IMR-90 (cell line): ENCODE measurements around the gene GPATCH8. TPM values are rescaled to one million over a fixed set of nuclear protein-coding genes. Genes with fewer than 3 reads are reported as not detected.

Source experiments
- ATAC-seq: fragments of 200-7000 bp; cut with Tn5 transposase; 2 replicates; pipeline ENCODE4 v1.9.1; 2020; ENCODE audit warnings: low read depth, mild to moderate bottlenecking, moderate library complexity
- BruUV-seq: library from RNA; stranded (reverse); fragments of 400-500 nt; replicated peaks from 2 replicates; lab custom pipeline; 2021; lab: Mats Ljungman, UMichigan
- CTCF ChIA-PET: fragments of 300-600 bp; formaldehyde crosslinking; extraction: SDS; loops from one replicate; lab custom pipeline; 2021; ENCODE audit warnings: antibody characterized with exemption; lab: Yijun Ruan, JAX
- POLR2A ChIA-PET: fragments of 300-600 bp; sonication (Branson Sonifier 250); formaldehyde crosslinking; loops from one replicate; lab custom pipeline; 2022; ENCODE audit warnings: antibody characterized with exemption; ENCODE audit not compliant: unreplicated experiment; lab: Charles Lee
- DNase-seq: peaks from one replicate; pipeline ENCODE4 v3.0.0; 2013
- H2AFZ ChIP-seq: replicated peaks from 2 replicates; pipeline ENCODE3; 2013; ENCODE audit warnings: low read length, mild to moderate bottlenecking; ENCODE audit not compliant: poor library complexity
- H2AK5ac ChIP-seq: 2 replicates; pipeline ENCODE4 v1.6.1; 2013; ENCODE audit warnings: low read depth, low read length, inconsistent platforms
- H2AK9ac ChIP-seq: replicated peaks from 2 replicates; pipeline ENCODE3; 2013; ENCODE audit warnings: mild to moderate bottlenecking, low read depth, low read length, moderate library complexity; ENCODE audit not compliant: poor library complexity
- H2BK120ac ChIP-seq: 2 replicates; pipeline ENCODE4 v1.6.1; 2013; ENCODE audit warnings: low read depth, low read length, inconsistent platforms
- H2BK15ac ChIP-seq: 3 replicates; pipeline ENCODE4 v1.6.1; 2013; ENCODE audit warnings: low read depth, low read length, inconsistent platforms
- H2BK20ac ChIP-seq: 2 replicates; pipeline ENCODE4 v1.6.1; 2013; ENCODE audit warnings: low read depth, mild to moderate bottlenecking, inconsistent platforms, low read length, moderate library complexity
- H2BK5ac ChIP-seq: 2 replicates; pipeline ENCODE4 v1.6.1; 2013; ENCODE audit warnings: mild to moderate bottlenecking, low read depth, low read length, inconsistent platforms; ENCODE audit not compliant: poor library complexity, severe bottlenecking
- H3K14ac ChIP-seq: replicated peaks from 2 replicates; pipeline ENCODE4 v1.6.1; 2013; ENCODE audit warnings: low read depth, low read length, inconsistent platforms
- H3K18ac ChIP-seq: 2 replicates; pipeline ENCODE4 v1.6.1; 2013; ENCODE audit warnings: low read depth, low read length, control low read depth
- H3K23ac ChIP-seq: 2 replicates; pipeline ENCODE4 v1.6.1; 2013; ENCODE audit warnings: low read depth, low read length, inconsistent platforms
- H3K27ac ChIP-seq: 2 replicates; pipeline ENCODE4 v1.5.1; 2013; ENCODE audit warnings: mild to moderate bottlenecking, control low read depth, low read length; ENCODE audit not compliant: insufficient read depth
- H3K27me3 ChIP-seq: 2 replicates; pipeline ENCODE4 v1.6.1; 2013; ENCODE audit warnings: low read length; ENCODE audit not compliant: control insufficient read depth, insufficient read depth
- H3K36me3 ChIP-seq: 2 replicates; pipeline ENCODE4 v1.6.1; 2013; ENCODE audit warnings: low read length, mixed read lengths; ENCODE audit not compliant: control insufficient read depth, insufficient read depth
- H3K4ac ChIP-seq: 2 replicates; pipeline ENCODE4 v1.6.1; 2013; ENCODE audit warnings: low read depth, low read length, inconsistent platforms
- H3K4me1 ChIP-seq: 2 replicates; pipeline ENCODE4 v1.6.1; 2013; ENCODE audit warnings: low read length, mixed read lengths; ENCODE audit not compliant: control insufficient read depth, insufficient read depth
- H3K4me2 ChIP-seq: 2 replicates; pipeline ENCODE4 v1.6.1; 2013; ENCODE audit warnings: low read depth, mild to moderate bottlenecking, control low read depth, low read length, moderate library complexity
- H3K4me3 ChIP-seq: 2 replicates; pipeline ENCODE4 v1.5.1; 2013; ENCODE audit warnings: low read depth, mild to moderate bottlenecking, control low read depth, low read length, moderate library complexity; ENCODE audit not compliant: insufficient read depth
- H3K56ac ChIP-seq: 2 replicates; pipeline ENCODE4 v1.6.1; 2013; ENCODE audit warnings: low read length, inconsistent platforms; ENCODE audit not compliant: insufficient read depth; ENCODE audit errors: extremely low read depth
- H3K79me1 ChIP-seq, 2 experiments: 2 replicates each; pipeline ENCODE4 v1.6.1; 2013; ENCODE audit warnings: low read length in 2 of 2, inconsistent platforms in 1 of 2, low read depth in 1 of 2
- H3K9ac ChIP-seq: 2 replicates; pipeline ENCODE4 v1.6.1; 2013; ENCODE audit warnings: low read depth, low read length, control low read depth
- H3K9me1 ChIP-seq: 2 replicates; pipeline ENCODE4 v1.6.1; 2013; ENCODE audit warnings: low read length, inconsistent platforms; ENCODE audit not compliant: insufficient read depth
- H3K9me3 ChIP-seq: 2 replicates; pipeline ENCODE4 v1.6.1; 2013; ENCODE audit warnings: low read length; ENCODE audit not compliant: control insufficient read depth, insufficient read depth
- H4K20me1 ChIP-seq: 2 replicates; pipeline ENCODE4 v1.6.1; 2013; ENCODE audit warnings: low read length, inconsistent platforms; ENCODE audit not compliant: insufficient read depth
- H4K5ac ChIP-seq: 2 replicates; pipeline ENCODE4 v1.6.1; 2013; ENCODE audit warnings: mild to moderate bottlenecking, low read depth, low read length, control low read depth
- H4K8ac ChIP-seq, 2 experiments: 2 replicates each; pipeline ENCODE4 v1.6.1; 2013; ENCODE audit warnings: low read depth in 2 of 2, low read length in 2 of 2, control low read depth in 1 of 2, inconsistent platforms in 1 of 2
- H4K91ac ChIP-seq: 2 replicates; pipeline ENCODE4 v1.6.1; 2013; ENCODE audit warnings: low read depth, low read length, inconsistent platforms; ENCODE audit not compliant: insufficient read depth
- BHLHE40 ChIP-seq: fragments of 150-350 bp; IDR thresholded peaks from 2 replicates; pipeline ENCODE4 v1.6.1; 2016; ENCODE audit warnings: mild to moderate bottlenecking, low read depth, low read length
- CEBPB ChIP-seq: IDR thresholded peaks from 2 replicates; pipeline ENCODE4 v1.6.1; 2012; ENCODE audit warnings: low read depth, low read length, improper control_type of control experiment
- CHD1 ChIP-seq: IDR thresholded peaks from 2 replicates; pipeline ENCODE4 v1.6.1; 2012; ENCODE audit warnings: low read depth, low read length, improper control_type of control experiment
- FOS ChIP-seq: fragments of 150-350 bp; IDR thresholded peaks from 2 replicates; pipeline ENCODE4 v1.6.1; 2016; ENCODE audit warnings: low read depth, low read length
- MAFK ChIP-seq: IDR thresholded peaks from 2 replicates; pipeline ENCODE4 v1.6.1; 2012; ENCODE audit warnings: low read depth, low read length, improper control_type of control experiment
- MAZ ChIP-seq: IDR thresholded peaks from 2 replicates; pipeline ENCODE4 v1.6.1; 2012; ENCODE audit warnings: low read depth, mild to moderate bottlenecking, low read length, improper control_type of control experiment, moderate library complexity, borderline replicate concordance
- MXI1 ChIP-seq: IDR thresholded peaks from 2 replicates; pipeline ENCODE4 v1.6.1; 2012; ENCODE audit warnings: low read depth, mild to moderate bottlenecking, low read length, moderate library complexity, borderline replicate concordance
- NFE2L2 ChIP-seq: fragments of 150-350 bp; IDR thresholded peaks from 2 replicates; pipeline ENCODE4 v1.6.1; 2016; ENCODE audit warnings: low read depth, mild to moderate bottlenecking, low read length
- POLR2A ChIP-seq: IDR thresholded peaks from 2 replicates; pipeline ENCODE4 v1.6.1; 2012; ENCODE audit warnings: mild to moderate bottlenecking, low read depth, low read length
- RAD21 ChIP-seq: IDR thresholded peaks from 2 replicates; pipeline ENCODE4 v1.6.1; 2012; ENCODE audit warnings: low read length, improper control_type of control experiment
- RCOR1 ChIP-seq: IDR thresholded peaks from 2 replicates; pipeline ENCODE4 v1.6.1; 2012; ENCODE audit warnings: mild to moderate bottlenecking, low read length, improper control_type of control experiment; ENCODE audit not compliant: insufficient replicate concordance
- RFX5 ChIP-seq: IDR thresholded peaks from 2 replicates; pipeline ENCODE4 v1.8.0; 2012; ENCODE audit warnings: low read depth, mild to moderate bottlenecking, low read length, moderate library complexity
- SMC3 ChIP-seq: fragments of 150-350 bp; IDR thresholded peaks from 2 replicates; pipeline ENCODE4 v1.6.1; 2016; ENCODE audit warnings: low read depth, mild to moderate bottlenecking, antibody characterized with exemption, low read length, moderate library complexity
- USF2 ChIP-seq: fragments of 150-350 bp; IDR thresholded peaks from 2 replicates; pipeline ENCODE4 v1.6.1; 2017; ENCODE audit warnings: mild to moderate bottlenecking, antibody characterized with exemption, low read length, low read depth
- WGBS, 2 experiments: methylation state at CpG; one replicate each; pipeline versions ENCODE4 v1.1.5 to v1.1.7; 2013; ENCODE audit warnings: missing lambda C conversion rate in 2 of 2; ENCODE audit not compliant: insufficient read length in 1 of 2; ENCODE audit errors: extremely low coverage in 2 of 2; 5-methylcytosine and 5-hydroxymethylcytosine counted together
- dilution Hi-C: fragments of 300-500 bp; cut with HindIII; formaldehyde crosslinking; loops from one replicate; pipeline ENCODE4 v1.14.3; 2018; ENCODE audit warnings: low sequenced_read_pairs; ENCODE audit not compliant: unreplicated experiment
- in situ Hi-C: fragments of 300-500 bp; cut with MboI; formaldehyde crosslinking; loops from 3 replicates; pipeline ENCODE4 v1.14.3; 2019; ENCODE audit warnings: low sequenced_read_pairs, inconsistent platforms, mixed read lengths
- intact Hi-C: fragments of 100-400 bp; cut with micrococcal nuclease; formaldehyde crosslinking; loops from 2 replicates; pipeline ENCODE4 v1.10.0; 2022
- polyA plus RNA-seq, 3 experiments: library from polyadenylated mRNA; depleted of rRNA; stranded (reverse); fragments of >200 nt; gene quantifications; 2 replicates each; pipeline ENCODE4 v1.2.3, GENCODE V29; 2012; ENCODE audit warnings: low replicate concordance in 1 of 3
- total RNA-seq: library from RNA; depleted of rRNA; stranded (reverse); fragments of >200 nt; gene quantifications from 2 replicates; pipeline ENCODE4 v1.2.3, GENCODE V29; 2012
- TF ChIP-seq, protein P1 (sequence below): conservative IDR thresholded peaks from 2 replicates; pipeline ENCODE4 v1.5.1; 2012; ENCODE audit warnings: mild to moderate bottlenecking, low read depth, low read length, improper control_type of control experiment

GPATCH8 gene
- total and polyA plus RNA-seq, 2 of the 4 experiments (the other 2 are of a cell fraction) = 8.8 to 13.2 TPM

DNA sequence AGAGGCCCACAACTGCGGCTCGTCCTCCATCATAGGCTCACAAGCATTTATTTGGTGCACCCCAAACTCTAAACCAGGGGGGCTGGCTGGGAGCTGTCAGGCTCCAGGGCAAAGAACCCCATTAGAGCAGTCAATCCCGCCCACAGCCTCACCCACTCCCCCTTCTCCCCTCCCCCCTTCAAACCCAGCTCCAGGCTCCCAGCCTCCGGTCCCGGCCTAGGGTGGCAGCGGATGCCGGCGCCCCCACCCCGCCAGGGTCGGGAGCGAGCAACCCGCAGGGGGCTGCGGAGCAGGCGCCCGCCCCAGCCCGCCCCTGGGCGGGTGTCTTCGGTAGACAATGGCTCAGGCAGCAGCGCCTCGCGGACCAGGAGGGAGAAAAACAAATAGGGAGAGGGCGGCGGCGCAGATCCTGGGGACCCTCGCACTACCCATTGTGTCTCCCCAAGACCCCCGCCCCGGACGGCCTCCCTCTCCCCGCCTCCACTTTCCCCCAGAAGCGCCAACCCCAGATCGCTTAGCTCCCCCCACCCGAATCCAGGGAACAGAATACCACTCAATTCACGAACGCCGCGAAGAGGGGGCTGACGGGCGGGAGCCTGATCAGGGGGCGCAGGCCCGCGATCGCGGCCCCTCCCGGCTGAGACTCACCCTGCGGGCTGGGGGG is 140.1 kb downstream of the GPATCH8 start:
- Histone ChIP-seq H3K27me3 (peaks cover 20% of the 10 kb centered on the region), H3K9ac (peak overlapping the region; percentile 71), H3K14ac (peak overlapping the region; percentile 51; the same call in 1 of the 2 replicates), H3K4me1 (peaks cover 15% of the 10 kb centered on the region), H3K79me1 (peaks cover 4 to 28% of the 10 kb centered on the region in 2 experiments; a peak in 2 of 4 replicates), H3K4me2 (peak overlapping the region; percentile 86), H4K91ac (no peak overlapping the region), H3K56ac (0 out of 2 replicates have a peak overlapping the region, but pooled peaks have one; percentile 6), H3K18ac (no peak overlapping the region; the same call in 1 of the 2 replicates), H3K4me3 (peak overlapping the region; percentile 88), H4K8ac (peak overlapping the region in 1 of 2 experiments; percentile 69; a peak in 1 of 4 replicates), H4K5ac (no peak overlapping the region), H3K36me3 (peaks cover 3% of the 10 kb centered on the region; the same call in 1 of the 2 replicates), H2BK120ac (0 out of 2 replicates have a peak overlapping the region, but pooled peaks have one; percentile 4), H3K23ac (no peak overlapping the region; the same call in 1 of the 2 replicates), H2BK20ac (no peak overlapping the region), H2BK15ac (no peak overlapping the region), H3K9me1 (peaks cover 8% of the 10 kb centered on the region; the same call in 1 of the 2 replicates), H2AK9ac (peak overlapping the region; percentile 87), H2BK5ac (no peak overlapping the region), H4K20me1 (peaks cover 11% of the 10 kb centered on the region), H2AK5ac (no peak overlapping the region), H3K9me3 (no peaks in the 10 kb centered on the region), H3K4ac (no peak overlapping the region), H3K27ac (peak overlapping the region; percentile 26; the same call in 1 of the 2 replicates), H2AFZ (peak overlapping the region; percentile 93)
- intact Hi-C loops (no loop called here), dilution Hi-C loops (no loop called here), in situ Hi-C loops (no loop called here)
- ChIA-PET CTCF (interaction anchor here (0.9 to 1.7 kb wide), 6 partner anchors 10 to 159 kb away, joined by 3 to 6 read pairs (median 4); no protein-coding TSS in a partner anchor), POLR2A (no interaction called here)
- ATAC-seq (peak; percentile 35), DNase-seq (no peak)
- WGBS, 2 experiments = 0% methylated on average over 10 of the region's 45 CpGs; no CpG with 5 or more reads in 1 of the 2 experiments
- no TSS peak for BruUV-seq
- no peak for TF ChIP-seq MAZ
- no peak for TF ChIP-seq FOS
- TF ChIP-seq BHLHE40 = no peak
- no peak for TF ChIP-seq USF2
- no peak for TF ChIP-seq SMC3
- no peak for TF ChIP-seq NFE2L2
- no peak for TF ChIP-seq MXI1
- no peak for TF ChIP-seq RFX5
- TF ChIP-seq POLR2A = no peak
- TF ChIP-seq, protein P1, sequence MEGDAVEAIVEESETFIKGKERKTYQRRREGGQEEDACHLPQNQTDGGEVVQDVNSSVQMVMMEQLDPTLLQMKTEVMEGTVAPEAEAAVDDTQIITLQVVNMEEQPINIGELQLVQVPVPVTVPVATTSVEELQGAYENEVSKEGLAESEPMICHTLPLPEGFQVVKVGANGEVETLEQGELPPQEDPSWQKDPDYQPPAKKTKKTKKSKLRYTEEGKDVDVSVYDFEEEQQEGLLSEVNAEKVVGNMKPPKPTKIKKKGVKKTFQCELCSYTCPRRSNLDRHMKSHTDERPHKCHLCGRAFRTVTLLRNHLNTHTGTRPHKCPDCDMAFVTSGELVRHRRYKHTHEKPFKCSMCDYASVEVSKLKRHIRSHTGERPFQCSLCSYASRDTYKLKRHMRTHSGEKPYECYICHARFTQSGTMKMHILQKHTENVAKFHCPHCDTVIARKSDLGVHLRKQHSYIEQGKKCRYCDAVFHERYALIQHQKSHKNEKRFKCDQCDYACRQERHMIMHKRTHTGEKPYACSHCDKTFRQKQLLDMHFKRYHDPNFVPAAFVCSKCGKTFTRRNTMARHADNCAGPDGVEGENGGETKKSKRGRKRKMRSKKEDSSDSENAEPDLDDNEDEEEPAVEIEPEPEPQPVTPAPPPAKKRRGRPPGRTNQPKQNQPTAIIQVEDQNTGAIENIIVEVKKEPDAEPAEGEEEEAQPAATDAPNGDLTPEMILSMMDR = no peak
- no peak for TF ChIP-seq CEBPB
- TF ChIP-seq RAD21 = no peak
- TF ChIP-seq RCOR1 = no peak
- TF ChIP-seq MAFK = no peak
- no peak for TF ChIP-seq CHD1
